ENCODE data around the gene BBC3.
A peak's percentile ranks its signal among the peaks of the same experiment; 100 is the strongest.
"Not testable (repeated sequence)": the region's sequence is repeated elsewhere in the genome, so short reads cannot be mapped to it uniquely, and the experiment has no call there.

The BBC3 gene

DNA sequence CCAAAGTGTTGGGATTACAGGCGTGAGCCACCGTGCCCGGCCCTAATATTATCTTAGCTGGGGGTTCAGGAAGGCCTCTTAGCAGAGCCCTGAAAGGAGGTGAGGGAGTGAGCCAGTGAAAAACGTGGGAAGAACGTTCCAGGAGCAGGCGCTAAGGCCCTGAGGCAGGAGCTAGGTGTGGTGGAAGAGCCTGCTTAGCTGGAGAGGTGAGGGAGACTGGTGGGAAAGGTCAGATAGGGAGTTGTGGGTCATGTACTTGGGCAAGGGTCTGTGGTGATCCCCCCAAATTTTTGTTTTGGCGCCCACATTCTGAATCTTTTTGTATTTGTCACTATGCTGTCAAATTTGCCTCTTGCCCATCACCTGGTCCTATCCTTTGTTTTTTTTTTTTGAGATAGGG lies 38.6 kb upstream of the BBC3 start:
- TF ChIP-seq, protein P1, sequence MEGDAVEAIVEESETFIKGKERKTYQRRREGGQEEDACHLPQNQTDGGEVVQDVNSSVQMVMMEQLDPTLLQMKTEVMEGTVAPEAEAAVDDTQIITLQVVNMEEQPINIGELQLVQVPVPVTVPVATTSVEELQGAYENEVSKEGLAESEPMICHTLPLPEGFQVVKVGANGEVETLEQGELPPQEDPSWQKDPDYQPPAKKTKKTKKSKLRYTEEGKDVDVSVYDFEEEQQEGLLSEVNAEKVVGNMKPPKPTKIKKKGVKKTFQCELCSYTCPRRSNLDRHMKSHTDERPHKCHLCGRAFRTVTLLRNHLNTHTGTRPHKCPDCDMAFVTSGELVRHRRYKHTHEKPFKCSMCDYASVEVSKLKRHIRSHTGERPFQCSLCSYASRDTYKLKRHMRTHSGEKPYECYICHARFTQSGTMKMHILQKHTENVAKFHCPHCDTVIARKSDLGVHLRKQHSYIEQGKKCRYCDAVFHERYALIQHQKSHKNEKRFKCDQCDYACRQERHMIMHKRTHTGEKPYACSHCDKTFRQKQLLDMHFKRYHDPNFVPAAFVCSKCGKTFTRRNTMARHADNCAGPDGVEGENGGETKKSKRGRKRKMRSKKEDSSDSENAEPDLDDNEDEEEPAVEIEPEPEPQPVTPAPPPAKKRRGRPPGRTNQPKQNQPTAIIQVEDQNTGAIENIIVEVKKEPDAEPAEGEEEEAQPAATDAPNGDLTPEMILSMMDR (IDR thresholded peaks at IDR 0.05; ENCODE audit: unreplicated experiment in 3 of 3) = no peak

DNA sequence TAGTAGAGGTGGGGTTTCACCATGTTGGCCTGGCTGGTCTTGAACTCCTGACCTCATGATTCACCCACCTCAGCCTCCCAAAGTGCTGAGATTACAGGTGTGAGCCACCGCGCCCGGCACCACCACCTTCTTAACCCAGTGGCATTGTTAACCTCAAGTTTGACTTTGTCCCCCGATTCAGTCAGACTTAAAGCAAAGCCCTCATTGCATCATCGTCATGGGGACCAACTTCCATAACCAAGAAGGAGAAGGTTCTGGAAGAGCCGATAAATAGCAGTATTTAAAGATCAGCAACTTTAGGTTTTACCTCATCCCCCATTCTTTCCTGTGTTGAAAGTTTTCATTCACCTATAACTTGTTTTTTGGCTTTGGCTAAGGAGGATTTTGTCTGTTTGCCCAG lies 37.0 kb upstream of the BBC3 start:
- H3K27me3 Mint-ChIP-seq (ENCODE audit: low read depth) = no peaks in the 10 kb centered on the region
- TF ChIP-seq, protein P1 (IDR thresholded peaks at IDR 0.05; ENCODE audit: unreplicated experiment in 3 of 3) = no peak

More for the DNA sequence above, 38.6 kb upstream of the BBC3 start:
- Mint-ChIP-seq H3K9me3 (no peaks in the 10 kb centered on the region), H3K4me1 (peaks cover 9% of the 10 kb centered on the region), H3K36me3 (ENCODE audit: low read depth) (peaks cover 41% of the 10 kb centered on the region), H3K27ac (peak overlapping the region in 1 of 3 experiments; percentile 59), H3K27me3 (ENCODE audit: low read depth) (no peaks in the 10 kb centered on the region), H3K4me3 (peak overlapping the region in 1 of 3 experiments; percentile 60)

DNA sequence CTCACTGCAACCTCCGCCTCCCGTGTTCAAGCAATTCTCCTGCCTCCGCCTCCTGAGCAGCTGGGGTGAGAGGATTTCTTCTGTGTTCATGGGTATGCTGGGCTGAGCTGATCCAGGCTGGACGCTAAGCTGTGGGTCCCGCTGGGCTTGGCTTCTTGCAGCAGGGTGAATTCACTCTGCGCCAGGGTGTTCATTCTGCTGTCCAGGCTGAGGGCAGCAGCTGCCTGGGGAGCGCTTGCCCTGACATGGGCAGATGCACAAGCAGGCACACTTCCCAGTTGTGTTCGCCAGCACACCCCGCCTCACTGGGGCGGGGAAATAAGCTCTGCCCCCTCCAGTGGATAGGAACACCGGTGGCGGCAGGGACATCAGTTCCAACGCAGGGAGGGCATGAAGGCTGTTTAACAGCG lies 36.4 kb upstream of the BBC3 start:
- H3K27me3 Mint-ChIP-seq (ENCODE audit: low read depth) = no peaks in the 10 kb centered on the region
- H3K27ac Mint-ChIP-seq = no peak overlapping the region
- TF ChIP-seq, protein P1 (IDR thresholded peaks at IDR 0.05; ENCODE audit: unreplicated experiment in 3 of 3) = no peak
- H3K36me3 Mint-ChIP-seq (ENCODE audit: low read depth) = peaks cover 57% of the 10 kb centered on the region
- H3K4me1 Mint-ChIP-seq = peaks cover 4% of the 10 kb centered on the region
- no peak overlapping the region for H3K4me3 Mint-ChIP-seq
- no peaks in the 10 kb centered on the region for H3K9me3 Mint-ChIP-seq

More for the DNA sequence above, 37.0 kb upstream of the BBC3 start:
- H3K9me3 Mint-ChIP-seq = no peaks in the 10 kb centered on the region
- H3K36me3 Mint-ChIP-seq (ENCODE audit: low read depth) = peaks cover 50% of the 10 kb centered on the region
- H3K4me3 Mint-ChIP-seq = no peak overlapping the region
- no peak overlapping the region for H3K27ac Mint-ChIP-seq
- H3K4me1 Mint-ChIP-seq = peaks cover 9% of the 10 kb centered on the region

DNA sequence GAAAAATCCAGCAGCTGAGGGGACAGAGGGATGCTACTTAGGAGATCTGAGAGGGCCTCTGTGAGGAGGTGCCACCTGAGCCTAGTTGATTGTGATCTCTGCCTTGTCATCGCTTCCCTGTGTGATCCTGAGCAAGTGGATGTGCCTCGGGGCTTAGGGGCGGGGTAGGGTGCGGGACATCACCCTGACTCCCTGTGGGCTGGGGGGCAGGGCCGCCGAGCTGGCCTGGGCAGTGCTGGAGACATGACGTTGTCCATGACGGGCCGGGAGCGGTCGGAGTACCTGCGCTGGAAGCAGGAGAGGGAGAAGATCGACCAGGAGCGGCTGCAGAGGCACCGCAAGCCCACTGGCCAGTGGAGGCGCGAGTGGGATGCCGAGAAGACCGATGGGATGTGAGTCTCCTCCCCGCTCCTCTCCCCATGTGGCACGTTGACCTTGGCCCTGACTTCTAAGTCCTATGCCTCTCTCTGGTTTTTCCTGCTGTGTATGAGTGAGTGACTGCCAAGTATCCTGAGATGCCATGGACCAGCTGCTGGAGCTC lies 35.5 kb upstream of the BBC3 start:
- H3K9me3 Mint-ChIP-seq = no peaks in the 10 kb centered on the region
- H3K36me3 Mint-ChIP-seq (ENCODE audit: low read depth) = peaks cover 59% of the 10 kb centered on the region
- no peak overlapping the region for H3K4me3 Mint-ChIP-seq
- TF ChIP-seq, protein P1 (IDR thresholded peaks at IDR 0.05; ENCODE audit: unreplicated experiment in 3 of 3) = no peak
- H3K27ac Mint-ChIP-seq = no peak overlapping the region
- H3K27me3 Mint-ChIP-seq (ENCODE audit: low read depth) = no peaks in the 10 kb centered on the region
- H3K4me1 Mint-ChIP-seq = no peaks in the 10 kb centered on the region

DNA sequence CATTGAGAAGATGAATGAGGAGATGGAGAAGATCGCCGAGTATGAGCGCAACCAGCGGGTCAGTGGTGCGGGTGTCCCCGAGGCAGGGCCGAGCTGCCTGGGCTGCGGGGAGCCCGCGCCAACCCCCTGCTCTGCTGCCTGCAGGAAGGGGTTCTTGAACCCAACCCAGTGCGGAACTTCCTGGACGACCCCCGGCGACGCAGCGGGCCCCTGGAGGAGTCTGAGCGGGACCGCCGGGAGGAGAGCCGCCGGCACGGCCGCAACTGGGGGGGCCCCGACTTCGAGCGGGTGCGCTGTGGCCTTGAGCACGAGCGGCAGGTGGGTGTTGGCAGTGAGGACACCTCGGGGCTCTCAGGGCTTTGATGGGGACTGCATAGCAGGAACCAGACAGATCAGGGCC lies 33.6 kb upstream of the BBC3 start:
- peaks cover 65% of the 10 kb centered on the region for H3K36me3 Mint-ChIP-seq (ENCODE audit: low read depth)
- H3K9me3 Mint-ChIP-seq = no peaks in the 10 kb centered on the region
- H3K27me3 Mint-ChIP-seq (ENCODE audit: low read depth) = no peaks in the 10 kb centered on the region
- H3K27ac Mint-ChIP-seq = no peak overlapping the region
- TF ChIP-seq, protein P1 (IDR thresholded peaks at IDR 0.05; ENCODE audit: unreplicated experiment in 3 of 3) = no peak
- H3K4me3 Mint-ChIP-seq = no peak overlapping the region
- peaks cover 6% of the 10 kb centered on the region for H3K4me1 Mint-ChIP-seq

DNA sequence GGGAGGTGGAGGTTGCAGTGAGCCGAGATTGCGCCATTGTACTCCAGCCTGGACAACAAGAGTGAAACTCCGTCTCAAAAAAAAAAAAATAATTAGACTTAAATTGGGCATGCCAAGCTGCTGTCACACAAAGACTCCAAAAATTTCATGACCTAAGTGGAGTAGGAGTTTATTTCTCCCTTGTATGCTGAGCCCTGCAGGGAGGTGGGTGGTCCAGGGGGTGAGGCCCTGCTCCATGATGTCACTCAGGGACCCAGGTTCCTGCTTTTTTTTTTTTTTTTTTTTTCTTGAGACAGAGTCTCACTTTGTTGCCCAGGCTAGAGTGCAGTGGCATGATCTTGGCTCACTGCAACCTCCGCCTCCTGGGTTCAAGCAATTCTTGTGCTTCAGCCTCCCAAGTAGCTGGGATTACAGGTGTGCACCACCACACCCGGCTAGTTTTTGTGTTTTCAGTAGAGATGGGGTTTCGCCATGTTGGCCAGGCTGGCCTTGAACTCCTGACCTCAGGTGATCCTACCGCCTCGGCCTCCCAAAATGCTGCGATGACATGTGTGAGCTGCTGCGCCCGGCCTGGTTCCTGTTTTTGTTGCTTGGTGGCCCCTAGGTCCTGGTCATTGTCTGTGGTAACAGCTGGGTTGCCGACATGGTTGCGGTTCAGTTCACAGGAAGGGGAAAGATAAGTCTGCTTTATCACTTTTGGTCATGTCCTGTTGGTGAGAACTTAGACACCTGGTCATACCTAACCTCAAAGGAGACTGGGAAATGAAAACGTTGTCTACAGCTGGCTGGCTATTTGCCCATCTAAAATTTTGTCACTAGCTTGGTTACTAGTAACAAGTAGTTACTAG lies 31.2 kb upstream of the BBC3 start:
- H3K27me3 Mint-ChIP-seq (ENCODE audit: low read depth); H3K9me3 Mint-ChIP-seq; H3K27ac Mint-ChIP-seq; H3K4me3 Mint-ChIP-seq: not testable (repeated sequence)
- H3K4me1 Mint-ChIP-seq = peaks cover 28% of the 10 kb centered on the region
- peaks cover 71% of the 10 kb centered on the region for H3K36me3 Mint-ChIP-seq (ENCODE audit: low read depth)

All from nephron (organoid).